AG09309 (cell line): ENCODE results near the gene RBFA.
"Not testable (repeated sequence)": the region's sequence is repeated elsewhere in the genome, so short reads cannot be mapped to it uniquely, and the experiment has no call there.

Source experiments
- DNase-seq: peaks from one replicate; pipeline ENCODE4 v3.0.0-alpha.2; 2010; ENCODE audit warnings: low read depth
- H3K4me3 ChIP-seq: 2 replicates; pipeline ENCODE4 v1.5.1; 2011; ENCODE audit warnings: mild to moderate bottlenecking, low read depth, low read length, moderate library complexity; ENCODE audit not compliant: control insufficient read depth
- TF ChIP-seq, protein P1 (sequence below): IDR thresholded peaks from 2 replicates; pipeline ENCODE4 v1.5.1; 2011; ENCODE audit warnings: mild to moderate bottlenecking, low read depth, low read length, inconsistent platforms; ENCODE audit not compliant: insufficient read depth, control insufficient read depth; ENCODE audit errors: missing control alignments

RBFA gene

GRCh38 chr18:79989195-79989497 lies 45.1 kb upstream of the RBFA start:
- no peak for DNase-seq
- TF ChIP-seq, protein P1, sequence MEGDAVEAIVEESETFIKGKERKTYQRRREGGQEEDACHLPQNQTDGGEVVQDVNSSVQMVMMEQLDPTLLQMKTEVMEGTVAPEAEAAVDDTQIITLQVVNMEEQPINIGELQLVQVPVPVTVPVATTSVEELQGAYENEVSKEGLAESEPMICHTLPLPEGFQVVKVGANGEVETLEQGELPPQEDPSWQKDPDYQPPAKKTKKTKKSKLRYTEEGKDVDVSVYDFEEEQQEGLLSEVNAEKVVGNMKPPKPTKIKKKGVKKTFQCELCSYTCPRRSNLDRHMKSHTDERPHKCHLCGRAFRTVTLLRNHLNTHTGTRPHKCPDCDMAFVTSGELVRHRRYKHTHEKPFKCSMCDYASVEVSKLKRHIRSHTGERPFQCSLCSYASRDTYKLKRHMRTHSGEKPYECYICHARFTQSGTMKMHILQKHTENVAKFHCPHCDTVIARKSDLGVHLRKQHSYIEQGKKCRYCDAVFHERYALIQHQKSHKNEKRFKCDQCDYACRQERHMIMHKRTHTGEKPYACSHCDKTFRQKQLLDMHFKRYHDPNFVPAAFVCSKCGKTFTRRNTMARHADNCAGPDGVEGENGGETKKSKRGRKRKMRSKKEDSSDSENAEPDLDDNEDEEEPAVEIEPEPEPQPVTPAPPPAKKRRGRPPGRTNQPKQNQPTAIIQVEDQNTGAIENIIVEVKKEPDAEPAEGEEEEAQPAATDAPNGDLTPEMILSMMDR, result no peak
- H3K4me3 ChIP-seq, result peak overlapping the region; percentile 91

DNA sequence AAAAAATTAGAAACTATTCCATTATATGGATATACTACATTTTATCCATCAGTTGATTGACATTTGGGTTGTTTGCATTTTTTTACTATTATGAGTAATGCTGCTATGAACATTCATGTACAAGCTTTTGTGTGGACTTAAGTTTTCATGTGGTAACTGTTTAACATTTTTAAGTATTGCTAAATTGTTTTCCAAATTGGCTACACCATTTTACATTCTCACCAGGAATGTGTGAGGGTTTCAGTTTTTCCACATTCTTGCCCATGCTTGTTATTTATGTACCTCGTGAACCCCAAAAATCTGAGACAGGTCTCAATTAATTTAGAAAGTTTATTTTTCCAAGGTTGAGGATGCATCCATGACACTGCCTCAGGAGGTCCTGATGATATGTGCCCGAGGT lies 42.7 kb upstream of the RBFA start:
- TF ChIP-seq, protein P1, result no peak
- no peak overlapping the region for H3K4me3 ChIP-seq
- DNase-seq, result no peak

DNA sequence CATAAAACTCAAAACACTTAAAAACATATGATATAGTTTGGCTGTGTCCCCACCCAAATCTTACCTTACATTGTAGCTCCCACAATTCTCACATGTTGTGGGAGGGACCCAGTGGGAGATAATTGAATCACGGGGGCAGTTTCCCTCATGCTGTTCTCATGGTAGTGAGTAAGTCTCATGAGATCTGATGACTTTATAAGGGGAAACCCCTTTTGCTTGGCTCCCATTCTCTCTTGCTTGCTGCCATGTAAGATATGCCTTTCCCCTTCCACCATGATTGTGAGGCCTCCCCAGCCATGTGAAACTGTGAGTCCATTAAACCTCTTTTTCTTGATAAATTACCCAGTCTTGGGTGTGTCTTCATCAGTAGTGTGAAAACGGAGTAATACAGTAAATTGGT lies 34.5 kb upstream of the RBFA start:
- not testable (repeated sequence) for DNase-seq, H3K4me3 ChIP-seq

GRCh38 chr18:80000877-80001276 lies 33.4 kb upstream of the RBFA start:
- TF ChIP-seq, protein P1, result no peak
- no peak for DNase-seq
- H3K4me3 ChIP-seq, result no peak overlapping the region

- H3K4me3 ChIP-seq, result no peak overlapping the region
- TF ChIP-seq, protein P1, result no peak
- DNase-seq, result no peak
Measured at GRCh38 chr18:80002468-80002867, 31.8 kb upstream of the RBFA start.

- DNase-seq, result no peak
- TF ChIP-seq, protein P1, result no peak
- no peak overlapping the region for H3K4me3 ChIP-seq
Measured at GRCh38 chr18:80004600-80005342, 29.5 kb upstream of the RBFA start.

DNA sequence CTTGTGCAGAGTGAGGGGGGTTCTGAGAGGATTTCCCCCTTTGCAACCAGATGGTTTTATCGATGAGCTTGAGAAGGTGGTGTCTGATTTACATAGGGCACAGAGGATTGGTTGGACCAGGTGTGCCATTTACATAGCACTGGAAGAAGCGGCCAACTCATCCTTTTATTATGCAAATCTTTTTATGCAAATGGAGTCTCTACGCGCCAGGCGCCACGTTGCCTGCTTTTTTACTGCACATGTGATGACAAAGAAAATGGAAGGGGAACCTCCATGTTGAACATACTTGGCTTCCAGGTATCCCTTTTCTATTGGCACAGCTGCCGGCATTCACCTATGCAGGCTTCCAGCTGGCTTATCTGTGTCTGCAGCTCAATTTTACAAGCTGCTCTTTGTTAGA lies 27.5 kb upstream of the RBFA start:
- no peak for DNase-seq
- no peak overlapping the region for H3K4me3 ChIP-seq
- TF ChIP-seq, protein P1, result no peak
